IMR-90 (cell line): ENCODE data around the gene CCNT2. TPM values are rescaled to one million over a fixed set of nuclear protein-coding genes. Genes with fewer than 3 reads are reported as not detected.

ENCODE experiments used
- ATAC-seq: fragments of 200-7000 bp; cut with Tn5 transposase; 2 replicates; pipeline ENCODE4 v1.9.1; 2020; ENCODE audit warnings: low read depth, mild to moderate bottlenecking, moderate library complexity
- BruUV-seq: library from RNA; stranded (reverse); fragments of 400-500 nt; replicated peaks from 2 replicates; lab custom pipeline; 2021; lab: Mats Ljungman, UMichigan
- CTCF ChIA-PET: fragments of 300-600 bp; formaldehyde crosslinking; extraction: SDS; loops from one replicate; lab custom pipeline; 2021; ENCODE audit warnings: antibody characterized with exemption; lab: Yijun Ruan, JAX
- POLR2A ChIA-PET: fragments of 300-600 bp; sonication (Branson Sonifier 250); formaldehyde crosslinking; loops from one replicate; lab custom pipeline; 2022; ENCODE audit warnings: antibody characterized with exemption; ENCODE audit not compliant: unreplicated experiment; lab: Charles Lee
- DNase-seq: peaks from one replicate; pipeline ENCODE4 v3.0.0; 2013
- H2AFZ ChIP-seq: replicated peaks from 2 replicates; pipeline ENCODE3; 2013; ENCODE audit warnings: low read length, mild to moderate bottlenecking; ENCODE audit not compliant: poor library complexity
- H2AK5ac ChIP-seq: 2 replicates; pipeline ENCODE4 v1.6.1; 2013; ENCODE audit warnings: low read depth, low read length, inconsistent platforms
- H2AK9ac ChIP-seq: replicated peaks from 2 replicates; pipeline ENCODE3; 2013; ENCODE audit warnings: mild to moderate bottlenecking, low read depth, low read length, moderate library complexity; ENCODE audit not compliant: poor library complexity
- H2BK120ac ChIP-seq: 2 replicates; pipeline ENCODE4 v1.6.1; 2013; ENCODE audit warnings: low read depth, low read length, inconsistent platforms
- H2BK15ac ChIP-seq: 3 replicates; pipeline ENCODE4 v1.6.1; 2013; ENCODE audit warnings: low read depth, low read length, inconsistent platforms
- H2BK20ac ChIP-seq: 2 replicates; pipeline ENCODE4 v1.6.1; 2013; ENCODE audit warnings: low read depth, mild to moderate bottlenecking, inconsistent platforms, low read length, moderate library complexity
- H2BK5ac ChIP-seq: 2 replicates; pipeline ENCODE4 v1.6.1; 2013; ENCODE audit warnings: mild to moderate bottlenecking, low read depth, low read length, inconsistent platforms; ENCODE audit not compliant: poor library complexity, severe bottlenecking
- H3K14ac ChIP-seq: replicated peaks from 2 replicates; pipeline ENCODE4 v1.6.1; 2013; ENCODE audit warnings: low read depth, low read length, inconsistent platforms
- H3K18ac ChIP-seq: 2 replicates; pipeline ENCODE4 v1.6.1; 2013; ENCODE audit warnings: low read depth, low read length, control low read depth
- H3K23ac ChIP-seq: 2 replicates; pipeline ENCODE4 v1.6.1; 2013; ENCODE audit warnings: low read depth, low read length, inconsistent platforms
- H3K27ac ChIP-seq: 2 replicates; pipeline ENCODE4 v1.5.1; 2013; ENCODE audit warnings: mild to moderate bottlenecking, control low read depth, low read length; ENCODE audit not compliant: insufficient read depth
- H3K27me3 ChIP-seq: 2 replicates; pipeline ENCODE4 v1.6.1; 2013; ENCODE audit warnings: low read length; ENCODE audit not compliant: control insufficient read depth, insufficient read depth
- H3K36me3 ChIP-seq: 2 replicates; pipeline ENCODE4 v1.6.1; 2013; ENCODE audit warnings: low read length, mixed read lengths; ENCODE audit not compliant: control insufficient read depth, insufficient read depth
- H3K4ac ChIP-seq: 2 replicates; pipeline ENCODE4 v1.6.1; 2013; ENCODE audit warnings: low read depth, low read length, inconsistent platforms
- H3K4me1 ChIP-seq: 2 replicates; pipeline ENCODE4 v1.6.1; 2013; ENCODE audit warnings: low read length, mixed read lengths; ENCODE audit not compliant: control insufficient read depth, insufficient read depth
- H3K4me2 ChIP-seq: 2 replicates; pipeline ENCODE4 v1.6.1; 2013; ENCODE audit warnings: low read depth, mild to moderate bottlenecking, control low read depth, low read length, moderate library complexity
- H3K4me3 ChIP-seq: 2 replicates; pipeline ENCODE4 v1.5.1; 2013; ENCODE audit warnings: low read depth, mild to moderate bottlenecking, control low read depth, low read length, moderate library complexity; ENCODE audit not compliant: insufficient read depth
- H3K56ac ChIP-seq: 2 replicates; pipeline ENCODE4 v1.6.1; 2013; ENCODE audit warnings: low read length, inconsistent platforms; ENCODE audit not compliant: insufficient read depth; ENCODE audit errors: extremely low read depth
- H3K79me1 ChIP-seq, 2 experiments: 2 replicates each; pipeline ENCODE4 v1.6.1; 2013; ENCODE audit warnings: low read length in 2 of 2, inconsistent platforms in 1 of 2, low read depth in 1 of 2
- H3K9ac ChIP-seq: 2 replicates; pipeline ENCODE4 v1.6.1; 2013; ENCODE audit warnings: low read depth, low read length, control low read depth
- H3K9me1 ChIP-seq: 2 replicates; pipeline ENCODE4 v1.6.1; 2013; ENCODE audit warnings: low read length, inconsistent platforms; ENCODE audit not compliant: insufficient read depth
- H3K9me3 ChIP-seq: 2 replicates; pipeline ENCODE4 v1.6.1; 2013; ENCODE audit warnings: low read length; ENCODE audit not compliant: control insufficient read depth, insufficient read depth
- H4K20me1 ChIP-seq: 2 replicates; pipeline ENCODE4 v1.6.1; 2013; ENCODE audit warnings: low read length, inconsistent platforms; ENCODE audit not compliant: insufficient read depth
- H4K5ac ChIP-seq: 2 replicates; pipeline ENCODE4 v1.6.1; 2013; ENCODE audit warnings: mild to moderate bottlenecking, low read depth, low read length, control low read depth
- H4K8ac ChIP-seq, 2 experiments: 2 replicates each; pipeline ENCODE4 v1.6.1; 2013; ENCODE audit warnings: low read depth in 2 of 2, low read length in 2 of 2, control low read depth in 1 of 2, inconsistent platforms in 1 of 2
- H4K91ac ChIP-seq: 2 replicates; pipeline ENCODE4 v1.6.1; 2013; ENCODE audit warnings: low read depth, low read length, inconsistent platforms; ENCODE audit not compliant: insufficient read depth
- BHLHE40 ChIP-seq: fragments of 150-350 bp; IDR thresholded peaks from 2 replicates; pipeline ENCODE4 v1.6.1; 2016; ENCODE audit warnings: mild to moderate bottlenecking, low read depth, low read length
- CEBPB ChIP-seq: IDR thresholded peaks from 2 replicates; pipeline ENCODE4 v1.6.1; 2012; ENCODE audit warnings: low read depth, low read length, improper control_type of control experiment
- CHD1 ChIP-seq: IDR thresholded peaks from 2 replicates; pipeline ENCODE4 v1.6.1; 2012; ENCODE audit warnings: low read depth, low read length, improper control_type of control experiment
- CTCF ChIP-seq: conservative IDR thresholded peaks from 2 replicates; pipeline ENCODE4 v1.5.1; 2012; ENCODE audit warnings: mild to moderate bottlenecking, low read depth, low read length, improper control_type of control experiment
- ELK1 ChIP-seq: fragments of 150-350 bp; IDR thresholded peaks from 2 replicates; pipeline ENCODE4 v1.6.1; 2016; ENCODE audit warnings: low read depth, mild to moderate bottlenecking, low read length, moderate library complexity, borderline replicate concordance
- FOS ChIP-seq: fragments of 150-350 bp; IDR thresholded peaks from 2 replicates; pipeline ENCODE4 v1.6.1; 2016; ENCODE audit warnings: low read depth, low read length
- MAFK ChIP-seq: IDR thresholded peaks from 2 replicates; pipeline ENCODE4 v1.6.1; 2012; ENCODE audit warnings: low read depth, low read length, improper control_type of control experiment
- MAZ ChIP-seq: IDR thresholded peaks from 2 replicates; pipeline ENCODE4 v1.6.1; 2012; ENCODE audit warnings: low read depth, mild to moderate bottlenecking, low read length, improper control_type of control experiment, moderate library complexity, borderline replicate concordance
- MXI1 ChIP-seq: IDR thresholded peaks from 2 replicates; pipeline ENCODE4 v1.6.1; 2012; ENCODE audit warnings: low read depth, mild to moderate bottlenecking, low read length, moderate library complexity, borderline replicate concordance
- NFE2L2 ChIP-seq: fragments of 150-350 bp; IDR thresholded peaks from 2 replicates; pipeline ENCODE4 v1.6.1; 2016; ENCODE audit warnings: low read depth, mild to moderate bottlenecking, low read length
- POLR2A ChIP-seq: IDR thresholded peaks from 2 replicates; pipeline ENCODE4 v1.6.1; 2012; ENCODE audit warnings: mild to moderate bottlenecking, low read depth, low read length
- RAD21 ChIP-seq: IDR thresholded peaks from 2 replicates; pipeline ENCODE4 v1.6.1; 2012; ENCODE audit warnings: low read length, improper control_type of control experiment
- RCOR1 ChIP-seq: IDR thresholded peaks from 2 replicates; pipeline ENCODE4 v1.6.1; 2012; ENCODE audit warnings: mild to moderate bottlenecking, low read length, improper control_type of control experiment; ENCODE audit not compliant: insufficient replicate concordance
- RFX5 ChIP-seq: IDR thresholded peaks from 2 replicates; pipeline ENCODE4 v1.8.0; 2012; ENCODE audit warnings: low read depth, mild to moderate bottlenecking, low read length, moderate library complexity
- SMC3 ChIP-seq: fragments of 150-350 bp; IDR thresholded peaks from 2 replicates; pipeline ENCODE4 v1.6.1; 2016; ENCODE audit warnings: low read depth, mild to moderate bottlenecking, antibody characterized with exemption, low read length, moderate library complexity
- USF2 ChIP-seq: fragments of 150-350 bp; IDR thresholded peaks from 2 replicates; pipeline ENCODE4 v1.6.1; 2017; ENCODE audit warnings: mild to moderate bottlenecking, antibody characterized with exemption, low read length, low read depth
- WGBS, 2 experiments: methylation state at CpG; one replicate each; pipeline versions ENCODE4 v1.1.5 to v1.1.7; 2013; ENCODE audit warnings: missing lambda C conversion rate in 2 of 2; ENCODE audit not compliant: insufficient read length in 1 of 2; ENCODE audit errors: extremely low coverage in 2 of 2; 5-methylcytosine and 5-hydroxymethylcytosine counted together
- dilution Hi-C: fragments of 300-500 bp; cut with HindIII; formaldehyde crosslinking; loops from one replicate; pipeline ENCODE4 v1.14.3; 2018; ENCODE audit warnings: low sequenced_read_pairs; ENCODE audit not compliant: unreplicated experiment
- in situ Hi-C: fragments of 300-500 bp; cut with MboI; formaldehyde crosslinking; loops from 3 replicates; pipeline ENCODE4 v1.14.3; 2019; ENCODE audit warnings: low sequenced_read_pairs, inconsistent platforms, mixed read lengths
- intact Hi-C: fragments of 100-400 bp; cut with micrococcal nuclease; formaldehyde crosslinking; loops from 2 replicates; pipeline ENCODE4 v1.10.0; 2022
- polyA plus RNA-seq, 3 experiments: library from polyadenylated mRNA; depleted of rRNA; stranded (reverse); fragments of >200 nt; gene quantifications; 2 replicates each; pipeline ENCODE4 v1.2.3, GENCODE V29; 2012; ENCODE audit warnings: low replicate concordance in 1 of 3
- total RNA-seq: library from RNA; depleted of rRNA; stranded (reverse); fragments of >200 nt; gene quantifications from 2 replicates; pipeline ENCODE4 v1.2.3, GENCODE V29; 2012

CCNT2 gene
- total and polyA plus RNA-seq, 2 of the 4 experiments (the other 2 are of a cell fraction), result 8.8 to 44.6 TPM

GRCh38 chr2:134954065-134954464, 35.4 kb downstream of the CCNT2 start:
- CTCF ChIA-PET, result no interaction called here
- Histone ChIP-seq H4K8ac (no peak overlapping the region), H4K91ac (no peak overlapping the region), H3K14ac (no peak overlapping the region), H3K4me3 (no peak overlapping the region), H3K18ac (no peak overlapping the region), H3K23ac (no peak overlapping the region), H3K27ac (no peak overlapping the region), H2BK15ac (no peak overlapping the region), H3K4ac (no peak overlapping the region), H3K79me1 (peaks cover 11 to 32% of the 10 kb centered on the region in 2 experiments; a peak in 3 of 4 replicates), H3K9ac (no peak overlapping the region), H3K9me3 (no peaks in the 10 kb centered on the region), H3K36me3 (peaks cover 17% of the 10 kb centered on the region), H3K9me1 (peaks cover 8% of the 10 kb centered on the region; the same call in 1 of the 2 replicates), H2AFZ (no peak overlapping the region), H2AK5ac (no peak overlapping the region), H4K5ac (no peak overlapping the region), H3K27me3 (no peaks in the 10 kb centered on the region), H3K4me1 (0 out of 2 replicates have a peak, but pooled peaks cover 2% of the 10 kb centered on the region), H3K4me2 (no peak overlapping the region), H2BK5ac (no peak overlapping the region), H2BK120ac (no peak overlapping the region), H4K20me1 (peaks cover 8% of the 10 kb centered on the region; the same call in 1 of the 2 replicates), H2BK20ac (no peak overlapping the region), H2AK9ac (no peak overlapping the region), H3K56ac (no peak overlapping the region)
- dilution Hi-C loops, result no loop called here
- ATAC-seq (no peak), DNase-seq (no peak)
- intact Hi-C loops, result no loop called here
- in situ Hi-C loops, result no loop called here
- TF ChIP-seq ELK1 (no peak), BHLHE40 (no peak), CHD1 (no peak), RFX5 (no peak), USF2 (no peak), NFE2L2 (no peak), CEBPB (no peak), RCOR1 (no peak), POLR2A (no peak), RAD21 (no peak), MXI1 (no peak), CTCF (no peak), MAZ (no peak), FOS (no peak), SMC3 (no peak), MAFK (no peak)
- TSS peak; percentile 26 for BruUV-seq
- POLR2A ChIA-PET, result no interaction called here
- WGBS, 2 experiments, result 97% methylated on average over 4 of the region's 5 CpGs; no CpG with 5 or more reads in 1 of the 2 experiments
